Measurements from ENCODE around the gene DNAJC16.
"Not testable (repeated sequence)": the region's sequence is repeated elsewhere in the genome, so short reads cannot be mapped to it uniquely, and the experiment has no call there.

DNAJC16 gene

DNA sequence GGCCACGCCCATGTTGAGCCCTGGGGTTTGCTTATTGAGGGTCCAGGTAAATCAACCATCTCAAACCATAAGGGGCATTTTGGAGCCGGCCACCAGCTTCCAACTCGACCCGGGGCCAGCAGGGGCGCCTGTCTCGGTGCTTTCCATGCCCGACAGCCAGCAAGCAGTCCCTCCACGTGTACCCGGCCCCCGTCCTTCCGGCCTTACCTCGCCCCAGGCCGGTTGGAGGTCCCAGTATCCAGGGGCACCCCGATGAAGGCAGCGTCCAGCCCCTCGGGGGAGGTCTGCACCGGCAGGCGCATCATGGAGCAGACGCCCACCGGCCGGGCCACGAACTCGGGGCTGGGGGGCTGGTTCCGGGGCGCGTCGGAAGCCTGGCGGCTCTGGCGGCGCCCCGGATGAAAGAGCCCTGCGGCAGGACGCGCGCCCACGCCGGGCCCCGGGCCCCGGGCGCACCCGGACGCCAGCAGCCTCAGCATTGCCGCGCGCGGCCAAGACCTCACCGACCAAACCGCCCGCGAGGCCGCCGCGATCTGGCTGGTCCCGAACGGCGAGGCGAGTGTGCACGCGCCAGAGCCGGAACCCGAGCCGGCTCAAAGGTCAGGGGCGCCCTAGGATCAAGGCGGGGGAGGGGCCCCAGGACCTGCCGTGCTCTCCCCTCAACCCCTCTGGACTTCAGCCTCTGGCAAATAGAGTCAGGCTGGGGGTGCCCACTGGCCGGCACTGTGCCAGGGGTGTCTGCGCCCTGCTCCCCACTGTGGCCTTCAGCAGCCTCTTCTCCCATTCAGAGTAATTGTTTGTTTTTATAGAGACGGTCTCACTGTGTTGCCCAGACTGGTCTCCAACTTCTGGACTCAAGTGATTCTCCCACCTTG, 58.1 kb downstream of the DNAJC16 start, which contains the start of gene AGMAT:
Gene AGMAT (minus strand): TSS at position 563 of the 875 bp plus-strand sequence. CDS start 84 bp downstream, at position 479.
- peak; percentile 60 for DNase-seq

GRCh38 chr1:15592285-15592684, 65.6 kb downstream of the DNAJC16 start:
- DNase-seq: no peak

DNA sequence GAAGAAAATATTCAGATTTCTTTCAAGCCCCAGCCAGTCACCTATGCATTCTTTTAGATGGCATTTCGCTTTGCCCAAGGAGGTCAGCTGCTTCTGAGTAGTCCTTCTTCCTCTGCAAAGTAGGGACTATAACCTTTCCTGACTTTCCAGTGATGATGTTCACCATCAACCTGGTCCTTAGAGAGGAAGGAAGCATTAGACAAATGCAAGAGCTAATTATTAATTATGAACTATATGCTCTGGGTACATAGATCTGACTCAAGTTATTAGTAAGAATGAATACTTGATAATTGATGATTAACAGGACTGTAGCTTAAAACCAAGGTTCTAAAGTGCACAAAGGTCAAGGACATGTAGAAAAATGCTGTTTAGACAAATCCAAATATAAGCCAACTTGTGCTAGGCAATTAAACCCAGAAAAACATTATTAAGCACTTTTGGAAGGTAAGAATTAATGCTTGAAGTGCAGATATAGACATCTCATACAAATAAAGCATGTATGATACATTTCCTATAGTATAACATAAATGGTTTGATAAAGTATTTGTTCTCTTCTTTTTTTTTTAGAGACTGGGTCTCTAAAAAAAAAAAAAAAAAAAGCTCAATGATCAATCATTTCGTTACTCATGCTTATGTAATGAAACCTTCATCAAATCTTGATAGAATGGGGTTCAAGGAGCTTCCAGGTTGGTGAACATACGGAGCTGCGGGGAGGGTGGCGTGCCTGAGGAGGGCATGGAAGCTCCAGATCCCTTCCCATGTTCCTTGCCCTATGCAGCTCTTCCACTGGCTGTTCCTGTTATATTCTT, 69.4 kb downstream of the DNAJC16 start:
- DNase-seq: no peak

DNA sequence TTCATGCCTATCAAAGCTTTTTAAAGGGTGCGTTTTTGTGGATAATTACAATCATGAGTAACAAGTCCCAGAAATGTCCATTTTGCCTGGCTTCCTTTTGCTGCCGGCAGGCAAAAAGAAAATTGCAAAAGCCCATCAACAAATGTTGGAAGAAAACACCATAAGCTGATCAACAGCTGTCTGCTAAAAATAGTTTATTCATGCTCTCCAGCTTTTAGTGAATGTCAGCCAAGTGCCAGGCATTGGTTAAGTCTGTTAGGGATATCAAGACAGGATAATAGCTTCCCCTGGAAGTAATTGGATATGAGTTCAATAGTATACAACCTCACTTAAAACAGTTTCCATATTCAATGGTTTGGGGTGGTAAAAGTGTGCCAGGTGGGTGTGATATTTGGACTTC, 71.8 kb downstream of the DNAJC16 start:
- DNase-seq: no peak

DNA sequence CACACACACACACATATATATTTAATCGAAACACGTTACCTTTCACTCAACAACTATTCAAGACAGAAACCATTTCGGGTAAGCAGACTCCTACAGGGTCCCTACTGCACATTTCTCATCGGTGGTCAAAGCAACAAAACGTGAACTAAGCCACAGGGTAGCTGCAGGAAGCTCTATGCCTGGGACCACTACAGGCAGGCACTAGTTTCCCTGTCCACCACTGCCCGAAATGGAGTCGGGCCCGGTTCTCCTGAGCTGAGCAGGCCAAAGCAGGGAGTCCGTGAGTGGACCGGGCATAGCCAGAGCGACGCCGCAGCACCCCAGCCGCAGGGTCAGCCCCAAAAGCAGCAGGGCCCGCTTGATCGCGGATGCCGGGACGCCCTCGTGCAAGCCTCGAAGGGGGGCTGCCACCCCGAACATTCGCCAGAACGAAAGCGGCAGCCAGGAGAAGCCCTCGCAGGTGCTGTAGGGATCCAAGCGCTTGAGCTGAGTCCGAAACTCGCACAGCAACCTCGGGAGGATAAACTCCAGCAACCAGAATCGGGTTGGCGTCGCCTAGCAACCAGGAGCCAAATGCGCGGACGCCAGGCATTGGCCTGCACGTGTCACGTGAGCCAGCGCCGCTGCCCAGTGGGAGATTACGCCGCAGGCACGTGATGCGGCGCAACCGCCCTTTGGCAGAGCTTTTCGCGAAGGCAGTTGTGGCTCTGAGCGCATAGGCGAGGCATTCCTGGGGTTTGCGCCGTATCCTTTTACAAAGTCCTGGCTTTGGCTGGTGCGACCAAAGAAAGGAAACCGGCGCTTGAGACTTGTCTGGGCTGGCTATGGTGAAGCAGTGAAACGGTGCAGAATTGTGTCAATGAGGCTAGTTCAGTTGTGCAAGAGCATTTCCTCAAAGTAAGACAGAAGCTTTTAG, 76.7 kb downstream of the DNAJC16 start:
- peak; percentile 88 for DNase-seq

- not testable (repeated sequence) for DNase-seq
Measured at GRCh38 chr1:15603966-15604282, 77.3 kb downstream of the DNAJC16 start.

DNA sequence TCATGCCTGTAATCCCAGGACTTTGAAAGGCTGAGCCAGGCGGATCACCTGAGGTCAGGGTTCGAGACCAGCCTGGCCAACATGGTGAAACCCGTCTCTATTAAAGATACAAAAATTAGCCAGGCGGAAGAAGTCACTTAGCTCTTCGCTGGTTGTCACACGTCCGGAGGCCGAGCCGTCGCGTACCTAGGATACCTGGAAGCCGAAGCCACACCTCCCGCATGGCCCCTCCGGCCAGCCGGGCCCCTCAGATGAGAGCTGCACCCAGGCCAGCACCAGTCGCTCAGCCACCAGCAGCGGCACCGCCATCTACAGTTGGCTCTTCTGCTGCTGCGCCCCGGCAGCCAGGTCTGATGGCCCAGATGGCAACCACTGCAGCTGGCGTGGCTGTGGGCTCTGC, 77.8 kb downstream of the DNAJC16 start:
- not testable (repeated sequence) for DNase-seq

- DNase-seq: no peak
Measured at GRCh38 chr1:15605398-15606383, 79.0 kb downstream of the DNAJC16 start.

DNA sequence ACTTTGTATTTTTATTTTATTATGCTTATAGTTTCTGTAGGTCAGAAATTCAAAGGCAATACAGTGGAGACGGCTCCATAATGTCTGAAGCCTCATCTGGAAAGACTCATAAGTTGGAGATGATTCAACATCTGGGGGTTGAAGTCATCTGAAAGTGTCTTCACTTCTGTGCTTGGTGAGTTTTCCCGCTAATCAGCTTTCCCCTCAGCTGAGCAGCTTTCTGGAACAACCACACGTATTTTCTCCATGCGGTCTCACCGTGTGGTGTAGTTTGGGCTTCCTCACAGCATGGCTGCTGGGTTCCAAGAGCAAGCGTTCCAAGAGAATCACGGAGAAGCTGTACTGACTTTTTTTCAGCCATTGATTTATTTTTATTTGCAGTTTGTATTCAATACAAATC, 83.0 kb downstream of the DNAJC16 start:
- no peak for DNase-seq

DNA sequence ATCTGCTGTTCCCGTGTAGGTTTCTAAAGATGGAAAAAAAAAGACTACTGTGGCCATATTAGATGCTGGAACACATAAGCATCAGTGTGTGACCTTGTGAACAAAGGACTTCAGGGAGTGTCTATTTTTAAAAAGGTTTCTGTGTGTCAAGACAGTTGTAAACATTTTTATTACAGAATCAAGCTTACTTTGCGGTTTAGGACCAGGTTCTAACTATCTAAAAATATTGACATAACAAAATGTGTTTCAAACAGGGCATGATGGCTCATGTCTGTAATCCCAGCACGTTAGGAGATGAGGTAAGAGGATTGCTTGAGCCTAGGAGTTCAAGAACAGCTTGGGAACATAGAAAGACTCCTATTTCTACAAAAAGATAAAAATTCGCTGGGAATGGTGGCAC, 83.5 kb downstream of the DNAJC16 start:
- no peak for DNase-seq

- peak; percentile 19 for DNase-seq
Measured at GRCh38 chr1:15616373-15617172, 89.9 kb downstream of the DNAJC16 start.

GRCh38 chr1:15617173-15618076, 90.8 kb downstream of the DNAJC16 start, which contains the start of gene DDI2:
TSS of gene DDI2 (plus strand) at chr1:15617458. CDS start at chr1:15617671, 213 bp downstream.
- DNase-seq: peak; percentile 94

DNA sequence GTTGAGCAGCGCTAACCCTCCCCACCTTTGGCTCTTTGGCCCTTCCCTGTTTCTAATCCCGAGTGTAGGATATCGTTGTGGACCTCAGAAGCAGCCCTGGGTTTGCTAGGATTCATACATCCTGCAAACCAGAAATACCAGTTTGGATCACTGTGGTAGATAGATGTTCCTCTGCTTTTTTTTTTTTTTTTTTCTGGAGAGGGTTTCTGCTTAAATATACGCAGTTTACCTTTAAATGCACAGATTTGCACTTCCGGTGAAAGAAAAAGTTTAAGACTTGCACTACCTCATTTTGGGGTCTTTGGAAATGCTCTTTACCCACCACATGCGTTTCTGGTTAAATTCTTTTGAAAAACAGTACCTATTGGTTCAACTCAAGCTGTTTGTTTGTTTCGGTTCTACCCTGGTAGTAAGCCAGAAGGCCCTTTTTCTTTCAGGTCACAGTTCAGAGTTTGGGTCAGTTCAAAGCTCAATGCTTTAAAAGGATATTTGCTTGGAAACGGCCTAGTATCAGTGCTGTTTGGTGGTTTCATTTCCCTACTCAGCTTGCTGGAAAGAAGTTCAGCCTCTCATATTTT, 91.5 kb downstream of the DNAJC16 start:
- DNase-seq: no peak

- no peak for DNase-seq
Measured at GRCh38 chr1:15618655-15619525, 92.2 kb downstream of the DNAJC16 start.

- DNase-seq: no peak
Measured at GRCh38 chr1:15620155-15620545, 93.5 kb downstream of the DNAJC16 start.

- no peak for DNase-seq
Measured at GRCh38 chr1:15620902-15621682, 94.4 kb downstream of the DNAJC16 start.

GRCh38 chr1:15621975-15622374, 95.3 kb downstream of the DNAJC16 start:
- no peak for DNase-seq

All from activated T-cell treated with anti-CD3 and anti-CD28 coated beads, Interleukin-2, amount 50 U/mL, for 1 hour (primary cell).